Activated CD4-positive, alpha-beta T cell treated with anti-CD3 and anti-CD28 coated beads, Interleukin-2, Interleukin-6, amounts not matched to agents 100 ng/mL and 50 ng/mL, durations not matched to agents 16 hours and 8 hours (primary cell): ENCODE data around the gene BMF.

Source experiments
- DNase-seq: peaks from one replicate; pipeline ENCODE4 v3.0.0-alpha.2; 2020

The BMF gene

DNA sequence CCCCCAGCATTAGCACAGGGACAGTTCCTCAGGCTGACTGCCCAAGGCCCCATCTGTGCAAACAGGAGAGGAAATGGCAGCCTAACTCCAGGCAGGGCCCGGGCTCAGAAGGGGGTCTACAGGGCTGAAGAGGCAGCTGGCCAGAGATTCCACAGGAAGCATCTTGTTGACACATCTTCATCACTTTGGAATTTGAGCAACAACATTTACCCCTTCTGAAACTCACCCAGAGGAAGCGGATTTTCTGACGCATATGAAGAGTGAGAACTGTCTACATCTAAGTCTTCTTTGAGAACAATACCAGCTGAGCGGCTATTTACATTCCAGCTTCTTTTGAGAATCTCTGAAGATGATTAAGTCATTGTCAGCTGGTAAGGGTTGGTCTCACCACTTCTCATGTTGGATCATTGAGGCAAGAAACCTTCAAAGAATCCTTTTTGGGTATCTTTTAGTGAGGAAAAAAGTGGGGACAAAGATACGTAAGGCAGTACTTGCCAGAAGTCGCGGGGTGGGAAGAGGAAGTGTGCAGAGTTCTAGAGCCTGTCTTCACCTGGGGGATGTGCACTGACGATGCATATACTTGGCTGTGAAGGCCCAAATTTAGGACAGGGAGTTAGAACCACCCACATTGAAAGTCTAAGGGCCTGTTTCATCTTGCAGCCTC, 44.3 kb downstream of the BMF start:
- peak; percentile 71 for DNase-seq

DNA sequence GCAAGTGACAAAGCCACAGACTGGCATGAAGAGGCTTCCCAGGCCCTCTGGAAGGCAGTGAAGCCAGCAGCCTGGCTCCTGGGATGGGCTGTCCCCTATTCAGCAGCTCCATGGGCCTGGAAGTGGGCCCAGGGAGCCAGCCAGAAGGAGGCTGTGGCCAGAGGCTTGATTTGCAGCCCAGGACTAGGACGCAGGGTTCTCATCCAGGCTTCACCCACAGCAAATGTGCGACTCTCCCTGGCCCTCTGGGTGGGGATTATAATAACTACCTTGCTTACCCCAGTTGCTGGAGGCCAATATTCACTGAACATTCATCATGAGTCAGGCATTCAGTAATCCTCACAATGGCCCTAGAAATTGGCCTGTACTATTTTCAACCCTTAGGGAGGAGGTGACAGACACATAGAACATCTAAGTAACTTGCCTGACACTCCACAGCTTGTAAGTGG, 45.1 kb downstream of the BMF start:
- no peak for DNase-seq

DNA sequence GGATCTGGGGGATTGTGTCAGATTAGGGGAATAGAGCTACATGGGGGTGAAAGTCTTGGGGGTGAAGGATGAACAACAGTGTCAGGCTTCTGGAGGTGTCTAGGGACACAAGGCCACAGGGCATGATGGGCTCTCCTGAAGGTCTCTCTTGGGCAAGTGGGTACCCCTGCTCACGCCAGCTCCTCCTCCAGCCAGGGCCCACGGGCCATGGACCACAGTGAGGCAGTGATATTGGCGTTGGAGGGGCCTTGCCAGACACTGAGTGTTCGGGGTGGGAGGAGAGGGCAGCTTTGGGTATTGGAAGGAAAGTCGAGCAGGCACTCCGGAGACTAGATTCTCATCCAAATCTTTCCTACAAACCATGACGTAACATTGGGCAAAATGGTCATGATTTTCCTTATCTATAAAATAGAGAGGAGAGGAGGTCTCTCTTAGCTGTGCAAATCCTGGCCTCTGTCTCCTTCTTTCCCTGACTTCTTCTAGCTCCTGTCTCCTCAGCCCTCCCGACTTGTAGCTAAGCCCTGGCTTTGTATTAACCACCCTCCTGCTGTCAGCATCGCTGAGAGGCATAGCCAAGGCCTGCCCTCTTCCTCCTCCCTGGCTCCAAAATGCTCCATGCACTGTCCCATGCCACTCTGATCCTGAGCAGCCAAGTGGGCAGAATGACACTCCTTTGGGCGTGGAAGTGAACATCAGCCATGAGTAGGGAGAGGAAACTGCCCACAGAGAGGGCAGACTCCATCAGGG, 45.7 kb downstream of the BMF start:
- no peak for DNase-seq

DNA sequence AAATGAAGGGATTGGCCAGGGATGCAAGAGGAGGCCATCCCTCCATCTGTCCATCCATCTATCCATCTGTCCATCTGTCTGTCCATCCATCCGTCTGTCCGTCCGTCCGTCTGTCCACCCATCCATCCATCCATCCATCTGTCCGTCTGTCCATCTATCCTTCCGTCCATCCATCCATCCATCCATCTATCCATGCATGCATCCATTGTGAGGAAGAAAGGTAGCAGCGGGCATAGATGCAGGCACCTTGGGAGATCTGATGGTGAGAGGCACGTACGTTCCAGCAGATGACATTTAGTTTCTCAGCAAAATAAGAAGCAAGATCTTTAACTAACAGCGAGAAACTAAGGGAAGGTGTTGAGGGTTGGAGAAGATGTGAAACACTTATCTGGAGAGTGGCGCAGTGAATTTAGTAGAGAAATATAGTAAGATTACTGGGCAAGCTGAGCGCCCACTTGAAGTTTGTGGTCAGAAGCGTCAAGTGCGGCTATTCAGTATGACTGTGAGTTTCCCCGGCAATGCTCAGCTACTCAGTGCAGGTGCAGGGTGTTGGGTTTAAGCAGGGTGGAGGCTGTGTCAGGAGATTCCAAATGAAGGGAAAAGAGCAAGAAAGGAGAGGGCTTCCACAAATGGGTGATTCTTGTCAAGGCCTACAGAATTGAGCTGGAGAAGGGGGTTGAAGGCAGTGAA, 47.3 kb downstream of the BMF start:
- peak; percentile 87 for DNase-seq

DNA sequence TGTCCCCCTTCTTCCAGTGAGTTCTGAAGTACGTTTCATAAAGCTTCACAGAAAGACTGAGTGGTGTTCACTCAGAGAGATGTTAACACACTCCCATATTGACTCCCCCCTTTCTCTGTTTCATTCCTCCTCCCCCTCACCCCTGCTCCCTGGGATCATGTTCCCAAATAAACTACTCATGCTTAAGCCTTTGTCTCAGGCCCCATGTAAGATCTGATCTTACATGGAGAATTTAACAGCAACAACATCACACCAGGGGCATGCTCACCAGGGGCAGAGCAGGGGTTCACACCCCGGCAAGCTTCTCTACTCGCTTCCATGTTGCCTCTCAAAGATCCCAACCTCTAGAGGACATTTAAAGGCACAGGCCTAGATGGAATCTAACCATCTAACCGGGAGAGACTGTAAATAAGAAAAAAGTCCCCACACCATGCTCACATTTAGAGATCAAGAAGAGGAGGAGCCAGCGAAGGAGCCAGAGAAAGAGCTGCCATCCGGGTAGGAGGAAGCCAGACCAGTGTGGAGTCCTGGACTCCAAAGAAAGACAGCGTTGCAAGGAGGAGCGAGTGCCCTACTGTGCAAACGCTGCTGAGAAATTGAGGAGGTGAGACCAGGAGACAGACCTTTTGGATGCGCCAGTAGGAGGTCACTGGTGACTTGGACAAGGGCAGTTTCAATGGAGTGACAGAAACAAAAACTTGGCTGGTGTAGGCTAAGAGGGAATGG, 48.3 kb downstream of the BMF start:
- no peak for DNase-seq

DNA sequence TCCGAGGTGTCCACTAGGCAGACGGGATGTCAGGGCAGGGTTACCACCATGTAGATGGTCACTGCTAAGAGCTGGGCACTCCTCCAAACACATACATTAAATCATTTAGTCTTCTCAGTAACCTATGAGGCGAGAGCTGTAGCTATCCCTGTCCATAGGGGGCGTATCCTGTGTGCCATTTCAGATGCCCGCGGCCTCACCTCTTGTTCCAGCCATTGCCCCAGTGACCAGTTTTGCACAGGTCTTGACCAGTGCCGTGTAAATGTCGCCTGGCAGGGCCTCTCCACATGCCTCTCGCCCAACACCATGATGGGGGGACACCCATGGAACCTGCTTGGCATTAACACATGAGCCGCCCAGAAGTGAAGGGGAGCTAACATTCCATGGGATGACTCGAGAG, 48.9 kb downstream of the BMF start:
- no peak for DNase-seq

DNA sequence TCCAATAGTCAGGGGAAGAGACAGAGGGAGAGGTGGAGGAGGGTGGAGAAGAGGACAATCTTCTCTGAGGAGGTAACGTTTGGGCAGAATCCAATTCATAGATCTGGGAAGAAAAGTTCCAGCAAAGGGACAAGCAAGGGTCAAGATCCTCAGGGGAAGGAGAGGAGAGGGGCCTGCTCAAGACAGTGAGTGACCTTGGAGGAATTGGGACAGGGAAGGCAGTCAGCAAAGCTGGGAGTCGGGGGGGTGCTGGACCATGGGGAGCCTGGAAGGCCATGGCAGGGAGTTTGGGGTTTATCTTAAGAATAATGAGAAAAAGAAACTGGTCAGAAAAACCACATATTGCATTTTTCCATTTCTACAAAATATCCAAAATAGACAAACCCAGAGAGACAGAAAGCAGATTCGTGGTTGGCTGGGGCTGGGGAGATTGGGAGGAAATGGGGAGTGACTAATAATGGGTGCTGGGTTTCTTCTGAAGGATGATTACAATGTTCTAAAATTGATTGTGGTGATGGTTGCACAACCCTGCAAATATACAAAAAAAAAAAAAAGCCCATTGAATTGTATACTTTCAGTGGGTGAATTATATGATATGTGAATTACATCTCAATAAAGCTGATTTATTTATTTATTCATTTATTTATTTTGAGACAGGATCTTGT, 50.1 kb downstream of the BMF start:
- DNase-seq: peak; percentile 61

DNA sequence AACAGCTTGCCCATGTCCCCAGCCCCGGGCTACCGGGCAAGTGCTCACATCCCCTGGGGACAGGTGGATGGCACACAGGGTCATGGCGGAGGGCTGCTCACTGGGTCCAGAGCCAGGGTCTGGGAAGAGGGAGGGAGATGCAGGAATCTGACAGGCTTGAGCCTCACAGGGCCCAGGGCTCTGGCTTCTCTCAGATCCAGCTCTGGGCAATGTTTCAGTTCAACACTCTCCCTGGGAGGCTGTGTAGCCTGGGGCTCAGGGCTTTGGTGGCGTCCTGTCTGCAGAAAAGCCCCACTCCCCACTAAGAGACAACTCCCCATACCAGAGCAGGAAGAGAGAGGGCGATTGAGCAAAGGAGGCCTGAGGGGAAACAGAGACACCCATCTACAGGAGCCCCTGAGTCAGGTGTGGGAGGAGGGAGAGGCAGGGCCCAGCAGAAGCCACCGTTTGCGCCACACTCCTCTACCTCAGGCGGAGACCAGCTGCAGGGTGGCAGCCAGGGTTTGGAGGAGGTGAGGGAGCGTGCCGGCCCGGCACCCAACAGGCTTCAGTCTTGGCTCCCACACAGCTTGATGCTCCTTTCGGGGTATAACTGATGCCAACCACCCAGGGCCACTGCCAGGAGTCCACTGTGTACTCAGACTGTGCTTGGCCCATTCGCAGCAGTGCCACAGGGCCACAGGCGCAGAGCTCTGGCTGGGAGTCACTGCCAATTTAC, 52.9 kb downstream of the BMF start:
- no peak for DNase-seq

DNA sequence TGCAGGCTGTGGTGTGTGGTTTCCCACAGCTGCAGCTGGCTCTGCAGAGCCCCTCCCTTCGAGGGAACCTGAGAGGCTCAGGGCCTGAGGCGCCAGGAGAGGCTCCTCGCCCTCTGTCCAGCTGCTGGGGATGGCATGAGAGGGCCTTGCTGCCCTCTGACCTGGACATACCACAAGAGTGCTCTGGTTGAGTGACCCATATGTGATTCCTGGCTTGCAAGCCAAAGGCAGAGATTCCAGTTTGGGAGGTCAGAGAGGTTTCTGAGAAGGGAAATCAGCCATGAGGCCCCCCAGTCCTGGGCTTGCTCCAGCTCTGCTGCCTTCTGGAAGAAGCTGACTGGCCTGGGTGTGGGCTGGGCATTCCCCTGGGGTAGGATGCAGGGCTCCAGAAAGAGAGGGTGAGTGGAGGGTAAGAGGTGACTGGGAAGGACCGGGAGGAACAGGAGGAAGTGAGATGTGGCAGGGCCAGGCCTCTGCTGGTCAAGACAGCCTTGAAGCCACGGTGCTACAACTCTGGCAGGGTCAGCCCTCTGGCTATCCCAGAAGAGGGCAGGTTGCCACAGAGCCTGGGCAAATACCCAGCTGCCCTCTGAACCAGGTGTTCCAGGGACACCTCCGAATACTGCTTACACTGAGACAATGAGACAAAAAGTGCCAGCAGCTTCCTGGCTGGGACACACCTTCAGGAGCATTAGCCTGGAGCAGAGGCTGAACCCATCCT, 53.7 kb downstream of the BMF start:
- DNase-seq: peak; percentile 54

DNA sequence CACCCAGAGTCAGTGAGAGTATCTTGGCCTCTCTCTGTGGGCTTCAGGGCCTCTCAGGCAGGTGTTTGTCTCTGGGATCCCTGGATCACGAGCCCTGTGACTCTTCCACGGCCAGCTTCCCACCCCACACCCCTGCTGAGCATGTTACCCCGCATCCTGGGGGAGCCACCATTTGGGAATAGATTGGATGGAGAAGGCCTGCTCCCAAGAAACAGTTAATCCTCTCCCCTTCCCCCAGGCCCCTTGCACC, 54.1 kb downstream of the BMF start:
- DNase-seq: no peak

DNA sequence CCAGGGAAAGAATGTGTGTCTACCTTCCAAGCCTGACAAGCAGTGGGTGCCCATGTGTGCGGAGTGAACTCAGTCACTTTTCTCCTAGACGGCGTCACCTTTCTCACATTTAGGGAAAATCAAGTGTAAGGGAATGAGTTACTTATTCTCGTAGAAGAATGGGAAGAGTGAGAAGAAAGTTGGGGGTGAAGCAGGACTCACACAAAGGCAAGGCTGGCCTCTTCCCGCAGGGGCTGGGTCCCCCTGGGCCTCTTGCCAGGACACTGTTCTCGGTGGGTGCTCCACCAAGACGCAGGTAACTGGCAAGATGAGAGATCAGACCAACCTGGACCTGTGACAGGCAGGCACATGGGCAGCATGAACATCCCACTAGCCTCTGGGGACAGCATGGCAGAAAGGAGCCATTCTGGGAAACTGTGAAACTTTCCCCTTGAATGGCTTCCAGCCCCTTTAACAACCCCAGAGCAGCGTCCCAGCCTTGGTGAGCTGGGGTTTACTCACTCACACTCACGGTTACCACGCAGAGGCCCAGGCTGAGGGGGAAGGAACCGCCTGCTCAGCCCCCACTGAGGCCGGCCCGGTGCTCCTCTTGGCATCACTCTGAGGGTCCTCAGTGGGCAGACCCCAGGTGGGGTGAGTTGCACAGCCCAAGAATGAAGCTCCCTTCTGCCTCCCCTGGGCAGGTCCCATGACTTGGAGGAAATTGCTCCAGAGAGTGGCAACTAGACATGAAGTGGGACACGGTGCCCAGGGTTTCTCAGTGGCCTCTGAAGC, 54.7 kb downstream of the BMF start:
- DNase-seq: no peak

DNA sequence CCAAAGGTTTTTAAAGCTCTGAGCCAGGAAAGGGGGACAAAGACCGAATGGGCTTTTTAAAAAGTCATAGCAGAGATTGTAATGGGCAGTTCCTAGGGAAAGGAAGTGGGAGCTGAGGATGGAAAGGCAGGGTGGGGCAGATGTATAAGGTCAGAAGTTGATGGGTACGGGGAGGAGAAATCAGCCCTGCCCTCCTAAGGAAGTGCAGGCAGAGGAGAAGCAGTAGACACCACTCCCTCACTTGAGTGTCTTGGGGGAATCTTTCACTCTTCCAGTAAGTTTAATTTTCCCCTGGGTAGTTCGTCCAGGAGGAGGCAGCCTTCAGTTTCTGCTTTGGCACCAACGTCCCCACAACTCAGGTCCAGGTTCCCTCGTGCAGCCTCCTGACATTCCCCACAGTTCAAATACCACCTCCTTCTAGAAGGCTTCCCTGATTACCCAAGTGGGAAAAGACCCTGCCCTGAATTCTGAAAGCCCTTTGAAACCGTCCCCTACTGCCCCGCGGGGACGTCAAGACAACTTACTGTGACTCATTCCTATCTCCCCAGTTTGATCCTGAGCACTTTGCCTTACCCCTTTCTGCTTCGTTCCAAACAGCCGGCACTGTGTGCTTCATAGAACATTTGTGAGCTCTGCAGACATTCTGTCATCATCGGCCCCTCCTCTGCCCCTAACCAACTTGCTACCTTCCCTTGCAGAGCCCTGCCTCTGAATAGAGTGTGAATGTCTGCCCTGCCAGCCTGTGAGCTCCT, 55.4 kb downstream of the BMF start:
- no peak for DNase-seq

DNA sequence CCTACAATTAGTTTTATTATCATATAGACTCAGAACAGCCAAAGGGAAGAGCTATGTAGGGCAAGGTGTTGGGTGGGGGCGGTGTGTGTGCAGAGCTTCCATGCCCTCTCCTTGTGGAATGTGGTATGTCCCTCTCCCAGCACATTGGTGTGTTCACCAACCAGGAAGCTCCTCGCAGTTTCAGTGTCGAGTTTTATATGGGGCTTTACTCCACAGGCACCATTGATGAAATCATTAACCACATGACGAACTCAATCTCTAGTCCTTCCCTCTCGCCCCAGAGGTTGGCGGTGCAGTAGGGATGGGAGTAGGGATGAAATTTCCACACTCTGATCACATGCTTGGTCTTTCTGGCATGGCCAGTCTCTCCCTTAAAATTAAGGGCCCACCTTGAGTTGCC, 56.1 kb downstream of the BMF start:
- no peak for DNase-seq

DNA sequence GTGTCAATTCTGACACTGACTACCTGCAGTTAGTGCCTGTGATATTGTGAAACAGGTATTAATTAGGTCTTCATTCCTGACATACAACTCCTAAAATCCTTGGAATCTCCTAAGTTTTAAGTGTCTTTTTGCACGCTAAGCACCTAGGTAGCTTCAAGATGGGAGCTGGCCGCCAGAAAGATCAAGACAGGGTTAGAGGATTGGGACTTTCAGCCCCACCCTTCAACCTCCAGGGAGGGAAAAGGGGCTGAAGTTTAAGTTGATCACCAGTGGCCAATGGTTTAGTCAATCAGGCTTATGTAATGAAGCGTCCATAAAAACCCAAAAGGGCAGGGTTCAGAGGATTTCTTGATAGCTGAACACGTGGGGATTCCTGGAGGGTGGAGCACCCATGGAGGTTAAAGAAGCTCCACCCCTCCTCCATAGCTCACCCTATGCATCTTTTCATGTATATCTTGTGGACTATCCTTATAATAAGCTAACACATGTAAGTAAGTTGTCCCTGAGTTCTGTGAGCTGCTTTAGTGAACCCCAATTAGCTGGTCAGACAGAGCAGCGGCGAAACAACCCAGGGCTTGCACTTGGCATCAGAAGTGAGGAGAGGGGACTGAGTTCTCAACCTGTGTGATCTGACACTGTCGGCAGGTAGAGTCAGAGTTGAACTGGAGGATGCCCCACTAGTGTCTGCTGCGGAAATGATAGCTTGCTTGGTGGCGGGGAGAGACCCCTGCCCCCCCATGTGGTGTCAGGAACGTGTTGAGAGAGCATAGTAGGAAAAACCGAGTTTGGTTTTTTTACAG, 56.9 kb downstream of the BMF start:
- no peak for DNase-seq

DNA sequence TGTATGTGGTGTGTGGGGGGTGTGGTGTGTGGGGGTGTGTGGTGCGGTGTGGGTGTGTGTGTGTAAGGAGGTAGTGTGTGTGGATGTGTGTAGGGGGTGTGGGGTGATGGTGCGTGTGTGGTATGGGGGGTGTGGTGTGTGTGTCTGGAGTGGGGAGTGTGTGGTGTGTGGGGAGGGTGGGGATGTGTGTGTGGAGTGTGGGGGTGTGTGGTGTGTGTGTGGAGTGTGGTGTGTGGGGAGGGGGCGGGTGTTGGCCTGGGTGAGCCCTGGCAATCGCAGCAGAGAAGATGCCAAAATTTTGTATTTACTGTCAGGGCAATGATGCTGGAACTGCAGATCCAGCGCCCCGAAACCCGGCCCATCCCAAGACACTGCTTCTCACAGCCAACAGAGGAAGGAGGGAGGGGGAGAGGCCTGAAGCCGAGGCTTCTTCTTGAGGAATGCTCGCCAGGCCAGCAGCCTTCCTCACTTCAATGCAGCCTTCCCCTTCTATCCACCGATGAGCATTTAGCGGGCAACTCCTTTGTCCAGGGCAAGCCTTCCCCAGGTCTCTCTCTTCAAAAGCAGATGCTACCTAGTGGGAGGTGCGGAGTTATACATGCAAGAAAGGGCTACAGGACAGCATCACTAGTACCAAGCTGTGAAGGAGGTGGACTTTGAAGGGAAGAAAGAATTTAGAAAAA, 57.8 kb downstream of the BMF start:
- no peak for DNase-seq

DNA sequence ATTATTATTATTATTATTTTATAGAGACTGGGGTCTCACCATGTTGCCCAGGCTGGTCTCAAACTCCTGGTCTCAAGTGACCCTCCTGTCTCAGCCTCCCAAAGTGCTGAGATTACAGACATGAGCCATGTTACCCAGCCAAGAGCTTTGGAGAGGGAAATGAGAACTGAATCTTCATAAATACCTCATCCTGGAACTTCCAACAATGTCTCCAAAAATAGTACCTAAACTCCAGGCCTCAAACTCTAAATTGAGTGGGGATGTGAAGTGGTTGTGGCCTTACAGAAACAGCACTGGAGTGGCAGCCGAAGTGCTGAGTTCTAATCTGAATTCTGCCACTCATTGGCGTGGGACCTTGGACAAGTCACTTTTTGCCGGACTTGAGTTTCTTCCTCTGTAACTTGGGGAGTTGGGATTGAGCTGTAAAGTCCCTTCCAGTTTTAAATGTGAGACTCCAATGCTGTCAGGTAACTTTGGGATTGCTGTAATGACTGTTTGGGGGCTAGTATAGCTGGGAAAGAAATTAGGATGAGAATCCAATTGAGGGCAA, 59.7 kb downstream of the BMF start:
- DNase-seq: no peak

DNA sequence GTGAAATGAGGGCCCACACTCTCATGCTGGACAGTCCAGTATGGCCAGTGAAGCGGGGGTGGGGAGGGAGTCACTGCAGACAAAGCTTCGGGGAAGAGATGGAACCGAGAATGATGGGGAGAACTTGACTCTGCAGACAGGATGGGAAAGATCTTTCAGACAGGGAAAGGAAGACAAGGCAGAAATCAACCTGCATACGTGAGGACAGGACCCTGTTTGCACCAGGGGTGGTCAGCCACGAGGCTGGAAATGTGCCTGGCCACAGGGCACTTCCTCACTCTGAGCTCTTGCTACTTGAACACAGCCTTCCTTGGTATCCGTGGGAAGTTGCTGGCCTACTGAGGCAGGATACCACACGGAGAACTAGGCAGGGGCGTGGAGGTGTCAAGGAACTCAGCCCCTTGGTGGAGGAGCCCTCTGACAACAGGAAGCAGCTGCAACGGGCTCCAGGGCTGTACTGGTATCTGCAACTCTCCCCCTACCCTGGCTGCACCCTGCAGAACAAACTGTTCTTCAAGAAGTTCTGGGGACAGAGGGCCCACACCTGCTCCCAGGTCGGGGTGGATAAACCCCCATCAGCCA, 60.4 kb downstream of the BMF start:
- peak; percentile 56 for DNase-seq
